HepG2 (cell line): ENCODE data around the gene ZAR1L. TPM values are rescaled to one million over a fixed set of nuclear protein-coding genes. Genes with fewer than 3 reads are reported as not detected.

Source experiments
- ATAC-seq: fragments of 200-7000 bp; cut with Tn5 transposase; 3 replicates; pipeline ENCODE4 v1.9.1; 2020; ENCODE audit warnings: mild to moderate bottlenecking, moderate library complexity
- BruUV-seq: library from RNA; stranded (reverse); fragments of 400-500 nt; replicated peaks from 2 replicates; lab custom pipeline; 2021; lab: Mats Ljungman, UMichigan
- CTCF ChIA-PET: fragments of 300-600 bp; formaldehyde crosslinking; extraction: SDS; loops from one replicate; lab custom pipeline; 2021; ENCODE audit warnings: low total read pairs, inconsistent platforms, low intra/inter-chr PET ratio; lab: Yijun Ruan, JAX
- POLR2A ChIA-PET: fragments of 350-600 bp; sonication (Branson Sonifier 250); formaldehyde crosslinking; loops from one replicate; lab custom pipeline; 2020; ENCODE audit warnings: antibody characterized with exemption, inconsistent platforms; lab: Yijun Ruan, JAX
- DNase-seq: peaks from one replicate; pipeline ENCODE4 v3.0.0-alpha.2; 2015; ENCODE audit warnings: low spot score
- FAIRE-seq: peaks from 3 replicates; lab custom pipeline; 2011; peaks lifted over from hg19 to GRCh38; lab: Jason Lieb, UNC
- H2AFZ ChIP-seq: one replicate; pipeline ENCODE4 v1.6.1; 2011; ENCODE audit warnings: low read length, inconsistent platforms
- H3K27ac ChIP-seq: fragments of 300-600 bp; 3 replicates; pipeline ENCODE4 v1.8.0; 2011; ENCODE audit warnings: mixed run types, mild to moderate bottlenecking, mixed read lengths, low read length, inconsistent platforms; ENCODE audit not compliant: insufficient read depth; ENCODE audit errors: extremely low read length
- H3K27me3 ChIP-seq, 2 experiments: fragments of 200-600 bp in 1 of 2; 2 replicates in 1 of 2; 3 replicates in 1 of 2; pipeline versions ENCODE4 v1.6.0 to v1.8.0; 2011; ENCODE audit warnings: low read length in 2 of 2, mild to moderate bottlenecking in 2 of 2, moderate library complexity in 2 of 2, inconsistent platforms in 1 of 2; ENCODE audit not compliant: insufficient read depth in 2 of 2, control insufficient read depth in 1 of 2
- H3K36me3 ChIP-seq, 2 experiments: fragments of 200-600 bp in 1 of 2; replicated peaks in 1 of 2; 2 replicates in 1 of 2; 3 replicates in 1 of 2; pipeline versions ENCODE4 v1.5.1 to v1.8.0; 2011; ENCODE audit warnings: low read length in 2 of 2, inconsistent platforms in 1 of 2; ENCODE audit not compliant: insufficient read depth in 2 of 2, control insufficient read depth in 1 of 2
- H3K4me1 ChIP-seq: 2 replicates; pipeline ENCODE4 v1.5.1; 2012; ENCODE audit warnings: low read length, inconsistent platforms; ENCODE audit not compliant: insufficient read depth
- H3K4me2 ChIP-seq: 2 replicates; pipeline ENCODE4 v1.6.0; 2011; ENCODE audit warnings: low read depth, low read length, inconsistent platforms
- H3K4me3 ChIP-seq, 3 experiments: fragments of 200-600 bp in 1 of 3; sonication (generic), shearing (Covaris generic) in 1 of 3; replicated peaks in 1 of 3; 2 replicates each; pipeline ENCODE4 v1.5.1; 2011 to 2016; ENCODE audit warnings: low read length in 3 of 3, inconsistent platforms in 2 of 3, low read depth in 2 of 3, mild to moderate bottlenecking in 2 of 3, control low read depth in 1 of 3, mixed read lengths in 1 of 3; ENCODE audit not compliant: insufficient read depth in 1 of 3
- H3K79me2 ChIP-seq: one replicate; pipeline ENCODE4 v1.6.1; 2011; ENCODE audit warnings: low read length, inconsistent platforms; ENCODE audit not compliant: insufficient read depth
- H3K9ac ChIP-seq: 2 replicates; pipeline ENCODE4 v1.6.0; 2011; ENCODE audit warnings: mild to moderate bottlenecking, low read depth, low read length, inconsistent platforms; ENCODE audit not compliant: insufficient read depth
- H3K9me3 ChIP-seq: 2 replicates; pipeline ENCODE4 v1.5.1; 2012; ENCODE audit warnings: mild to moderate bottlenecking, low read length
- H4K20me1 ChIP-seq: 2 replicates; pipeline ENCODE4 v1.6.0; 2011; ENCODE audit warnings: inconsistent platforms, mild to moderate bottlenecking, low read length, moderate library complexity; ENCODE audit not compliant: insufficient read depth
- DDIT3 ChIP-seq: sonication (generic); formaldehyde crosslinking; IDR thresholded peaks from 2 replicates; pipeline ENCODE4 v1.4.0; 2020; ENCODE audit warnings: mild to moderate bottlenecking, missing genetic modification reagents
- FOXJ3 ChIP-seq: sonication (generic); formaldehyde crosslinking; IDR thresholded peaks from 2 replicates; pipeline ENCODE4 v1.4.0; 2020; ENCODE audit warnings: missing genetic modification reagents, mild to moderate bottlenecking, borderline replicate concordance
- GLI4 ChIP-seq: sonication (generic); formaldehyde crosslinking; IDR thresholded peaks from 2 replicates; pipeline ENCODE4 v1.5.1; 2020; ENCODE audit warnings: missing genetic modification reagents, mild to moderate bottlenecking, moderate library complexity, borderline replicate concordance
- PCBP2 ChIP-seq: fragments of 200-400 bp; formaldehyde crosslinking; optimal IDR thresholded peaks from 2 replicates; pipeline ENCODE3; 2018; ENCODE audit warnings: low read length, low read depth; ENCODE audit not compliant: poor library complexity, severe bottlenecking
- RNF2 ChIP-seq: fragments of 450-650 bp; conservative IDR thresholded peaks from 2 replicates; pipeline ENCODE4 v1.6.1; 2016; ENCODE audit warnings: low read depth
- THAP7 ChIP-seq: sonication (generic); formaldehyde crosslinking; IDR thresholded peaks from 2 replicates; pipeline ENCODE4 v1.8.1; 2023; ENCODE audit warnings: mild to moderate bottlenecking, missing genetic modification reagents
- ZNF263 ChIP-seq: sonication (generic); formaldehyde crosslinking; IDR thresholded peaks from 2 replicates; pipeline ENCODE4 v1.4.0; 2020; ENCODE audit warnings: missing genetic modification reagents
- ZNF614 ChIP-seq: IDR thresholded peaks from 2 replicates; pipeline ENCODE4 v1.6.1; 2018; ENCODE audit warnings: missing biosample characterization, missing genetic modification reagents, inconsistent platforms, borderline replicate concordance
- ZNF710 ChIP-seq: sonication (generic); formaldehyde crosslinking; IDR thresholded peaks from 2 replicates; pipeline ENCODE4 v1.5.0; 2020; ENCODE audit warnings: mild to moderate bottlenecking, missing genetic modification reagents, borderline replicate concordance
- ZNF737 ChIP-seq: sonication (generic); formaldehyde crosslinking; IDR thresholded peaks from 2 replicates; pipeline ENCODE4 v1.5.0; 2020; ENCODE audit warnings: missing genetic modification reagents, mild to moderate bottlenecking, borderline replicate concordance
- ZNF878 ChIP-seq: sonication (generic); formaldehyde crosslinking; IDR thresholded peaks from 2 replicates; pipeline ENCODE4 v1.8.1; 2023; ENCODE audit warnings: mild to moderate bottlenecking, missing genetic modification reagents, moderate library complexity
- WGBS: methylation state at CpG from one replicate; pipeline ENCODE4 v1.1.6; 2017; ENCODE audit warnings: low lambda C conversion rate; 5-methylcytosine and 5-hydroxymethylcytosine counted together
- in situ Hi-C: cut with HindIII; loops from 2 replicates; pipeline ENCODE4 v1.10.0; 2017; ENCODE audit warnings: low pct_unique_long_range_greater_than_20kb; ENCODE audit not compliant: extremely low pct_ligation_motif_present
- intact Hi-C: fragments of 100-400 bp; cut with micrococcal nuclease; formaldehyde crosslinking; loops from one replicate; pipeline ENCODE4 v1.10.0; 2022; ENCODE audit not compliant: unreplicated experiment
- polyA plus RNA-seq, 8 experiments: library from polyadenylated mRNA; depleted of rRNA in 3 of 8; stranded (reverse) in 7 of 8; unstranded in 1 of 8; fragments of >200 nt; fragmentation: Illumina TruSeq in 4 of 8; extraction: Trizol in 4 of 8; gene quantifications; 2 replicates each; pipeline versions ENCODE4 v1.2.1 to v1.2.3, GENCODE V29; 2011 to 2016; ENCODE audit warnings: low read depth in 4 of 8, missing spikeins in 1 of 8, mixed read lengths in 1 of 8; ENCODE audit not compliant: insufficient read depth in 1 of 8
- total RNA-seq, 5 experiments: library from RNA; depleted of rRNA; stranded (reverse); fragments of >200 nt; fragmentation: Illumina TruSeq; extraction: Trizol; gene quantifications; 2 replicates each; pipeline ENCODE4 v1.2.3, GENCODE V29; 2016; ENCODE audit warnings: low read depth in 1 of 5

The ZAR1L gene
- total and polyA plus RNA-seq, 2 of the 13 experiments (the other 11 are each of a cell fraction or from before 2014, with no cell fraction given), result 0.09 TPM; not detected in 1

GRCh38 chr13:32282096-32282711 lies 33.0 kb downstream of the ZAR1L start:
- in situ Hi-C loops (no loop called here), intact Hi-C loops (no loop called here)
- DNase-seq (no peak), ATAC-seq (no peak), FAIRE-seq (no peak)
- Histone ChIP-seq H3K27me3 (no peaks in the 10 kb centered on the region), H3K9ac (no peak overlapping the region), H3K79me2 (no peaks in the 10 kb centered on the region), H3K9me3 (no peaks in the 10 kb centered on the region), H3K36me3 (peaks cover 1 to 15% of the 10 kb centered on the region in 2 experiments; a peak in 3 of 5 replicates), H3K27ac (no peak overlapping the region), H3K4me3 (no peak overlapping the region), H3K4me2 (no peak overlapping the region), H4K20me1 (no peaks in the 10 kb centered on the region), H3K4me1 (peaks cover 49% of the 10 kb centered on the region), H2AFZ (no peak overlapping the region)
- TF ChIP-seq THAP7 (CRISPR knock-in tag) (no peak), RNF2 (no peak), GLI4 (no peak), ZNF614 (CRISPR knock-in tag) (no peak), PCBP2 (no peak), FOXJ3 (CRISPR knock-in tag) (no peak), ZNF263 (no peak), ZNF878 (CRISPR knock-in tag) (no peak), DDIT3 (CRISPR knock-in tag) (no peak), ZNF710 (CRISPR knock-in tag) (no peak), ZNF737 (no peak)
- BruUV-seq, result no TSS peak
- 98% methylated on average over 2 of the region's 2 CpGs for WGBS
- ChIA-PET POLR2A (interaction anchor here (1.4 kb wide), 1 partner anchor 27 kb away, joined by 4 read pairs; no protein-coding TSS in a partner anchor), CTCF (no interaction called here)
